Osteocyte (in vitro differentiated cells): ENCODE results near the gene GGCT. TPM values are rescaled to one million over a fixed set of nuclear protein-coding genes. Genes with fewer than 3 reads are reported as not detected.
"Not testable (repeated sequence)": the region's sequence is repeated elsewhere in the genome, so short reads cannot be mapped to it uniquely, and the experiment has no call there.

ENCODE experiments used
- DNase-seq: peaks from one replicate; pipeline ENCODE4 v3.0.0; 2021; ENCODE audit warnings: mixed read lengths; ENCODE audit not compliant: unreplicated experiment; ENCODE audit errors: extremely low spot score
- H3K27ac Mint-ChIP-seq: one replicate; pipeline ENCODE4 v1.8.0; 2021; ENCODE audit warnings: mild to moderate bottlenecking, mixed read lengths; ENCODE audit not compliant: unreplicated experiment
- H3K27me3 Mint-ChIP-seq: one replicate; pipeline ENCODE4 v1.8.0; 2021; ENCODE audit warnings: mixed read lengths; ENCODE audit not compliant: unreplicated experiment
- H3K36me3 Mint-ChIP-seq: one replicate; pipeline ENCODE4 v1.8.0; 2021; ENCODE audit warnings: mixed read lengths; ENCODE audit not compliant: unreplicated experiment
- H3K4me1 Mint-ChIP-seq: one replicate; pipeline ENCODE4 v1.8.0; 2021; ENCODE audit warnings: mixed read lengths; ENCODE audit not compliant: unreplicated experiment
- H3K4me3 Mint-ChIP-seq: one replicate; pipeline ENCODE4 v1.8.0; 2021; ENCODE audit warnings: mild to moderate bottlenecking, moderate library complexity, mixed read lengths; ENCODE audit not compliant: unreplicated experiment
- H3K9me3 Mint-ChIP-seq: one replicate; pipeline ENCODE4 v1.8.0; 2021; ENCODE audit warnings: mixed read lengths; ENCODE audit not compliant: unreplicated experiment
- total RNA-seq: library from RNA; stranded (reverse); gene quantifications from 2 replicates; pipeline ENCODE4 v1.2.1, GENCODE V29; 2021
- TF ChIP-seq, protein P1 (sequence below): fragments of 200-600 bp; sonication (generic); IDR thresholded peaks from 2 replicates; pipeline ENCODE4 v1.5.0; 2021; ENCODE audit warnings: antibody characterized with exemption, mild to moderate bottlenecking, moderate library complexity

Gene GGCT
- total RNA-seq, 1 donor from 2014 or later, result 24.2 TPM

DNA sequence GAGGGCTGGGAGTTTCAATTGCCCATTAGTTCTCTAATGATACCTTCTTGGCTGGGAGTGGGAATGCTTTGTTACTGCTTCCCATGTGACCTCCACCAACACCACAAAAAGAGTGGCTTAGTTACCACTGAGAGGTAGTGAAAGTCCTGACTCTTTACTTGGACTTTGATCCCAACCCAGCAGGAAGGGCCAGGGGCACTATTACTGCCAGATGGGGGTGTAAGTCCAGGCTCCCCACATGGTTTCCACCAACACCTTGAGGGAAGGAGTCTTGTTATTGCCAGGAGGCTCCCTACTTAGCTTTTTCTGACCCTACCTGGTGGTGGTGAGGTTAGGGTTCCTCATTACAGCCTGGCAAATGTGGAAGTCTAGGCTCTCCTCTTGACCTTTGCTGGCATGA lies 11.4 kb downstream of the GGCT start:
- H3K36me3 Mint-ChIP-seq, result peaks cover 19% of the 10 kb centered on the region
- TF ChIP-seq, protein P1, sequence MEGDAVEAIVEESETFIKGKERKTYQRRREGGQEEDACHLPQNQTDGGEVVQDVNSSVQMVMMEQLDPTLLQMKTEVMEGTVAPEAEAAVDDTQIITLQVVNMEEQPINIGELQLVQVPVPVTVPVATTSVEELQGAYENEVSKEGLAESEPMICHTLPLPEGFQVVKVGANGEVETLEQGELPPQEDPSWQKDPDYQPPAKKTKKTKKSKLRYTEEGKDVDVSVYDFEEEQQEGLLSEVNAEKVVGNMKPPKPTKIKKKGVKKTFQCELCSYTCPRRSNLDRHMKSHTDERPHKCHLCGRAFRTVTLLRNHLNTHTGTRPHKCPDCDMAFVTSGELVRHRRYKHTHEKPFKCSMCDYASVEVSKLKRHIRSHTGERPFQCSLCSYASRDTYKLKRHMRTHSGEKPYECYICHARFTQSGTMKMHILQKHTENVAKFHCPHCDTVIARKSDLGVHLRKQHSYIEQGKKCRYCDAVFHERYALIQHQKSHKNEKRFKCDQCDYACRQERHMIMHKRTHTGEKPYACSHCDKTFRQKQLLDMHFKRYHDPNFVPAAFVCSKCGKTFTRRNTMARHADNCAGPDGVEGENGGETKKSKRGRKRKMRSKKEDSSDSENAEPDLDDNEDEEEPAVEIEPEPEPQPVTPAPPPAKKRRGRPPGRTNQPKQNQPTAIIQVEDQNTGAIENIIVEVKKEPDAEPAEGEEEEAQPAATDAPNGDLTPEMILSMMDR, result no peak
- H3K9me3 Mint-ChIP-seq, result peaks cover 20% of the 10 kb centered on the region
- DNase-seq, result peak; percentile 30
- no peaks in the 10 kb centered on the region for H3K4me1 Mint-ChIP-seq
- H3K4me3 Mint-ChIP-seq, result no peak overlapping the region
- no peaks in the 10 kb centered on the region for H3K27me3 Mint-ChIP-seq
- no peak overlapping the region for H3K27ac Mint-ChIP-seq

DNA sequence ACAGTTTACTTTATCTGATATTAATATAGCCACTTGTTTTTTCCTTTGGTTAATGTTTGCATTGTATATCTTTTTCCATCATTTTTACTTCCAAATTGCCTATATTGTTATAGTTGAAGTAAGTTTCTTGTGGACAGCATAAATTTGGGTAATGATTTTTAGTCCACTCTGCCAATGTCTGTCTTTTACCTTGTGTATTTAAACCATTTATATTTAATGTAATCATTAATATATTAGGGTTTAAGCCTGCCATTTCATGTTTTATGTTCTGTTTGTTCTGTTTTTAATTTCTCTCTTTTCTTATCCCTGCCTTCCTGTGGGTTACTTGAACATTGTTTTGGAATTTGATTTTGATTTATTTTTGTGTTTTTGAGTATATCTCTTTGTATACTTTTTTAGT lies 13.2 kb downstream of the GGCT start:
- TF ChIP-seq, protein P1, result no peak
- H3K4me3 Mint-ChIP-seq, result no peak overlapping the region
- H3K9me3 Mint-ChIP-seq, result peaks cover 20% of the 10 kb centered on the region

DNA sequence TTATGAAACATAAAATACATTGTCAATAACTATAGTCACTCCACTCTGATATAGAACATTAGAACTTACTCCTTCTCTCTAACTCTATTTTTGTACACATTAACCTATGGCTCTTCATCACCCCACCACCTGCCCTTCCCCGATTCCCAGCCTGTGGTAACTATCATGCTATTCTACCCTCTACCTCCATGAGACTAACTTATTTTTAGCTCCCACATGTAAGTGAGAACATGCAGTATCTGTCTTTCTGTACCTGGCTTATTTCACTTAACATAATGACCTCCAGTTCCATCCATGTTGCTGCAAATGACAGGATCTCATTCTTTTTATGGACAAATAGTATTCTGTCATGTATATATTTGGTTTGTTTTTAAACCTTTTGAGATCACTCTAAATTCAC lies 17.3 kb downstream of the GGCT start:
- DNase-seq, result no peak
- TF ChIP-seq, protein P1, result no peak
- Mint-ChIP-seq H3K4me1 (no peaks in the 10 kb centered on the region), H3K4me3 (no peak overlapping the region), H3K27ac (no peak overlapping the region), H3K27me3 (peaks cover 4% of the 10 kb centered on the region), H3K36me3 (peaks cover 2% of the 10 kb centered on the region), H3K9me3 (peaks cover 14% of the 10 kb centered on the region)

More for the DNA sequence above, 13.2 kb downstream of the GGCT start:
- DNase-seq, result no peak
- Mint-ChIP-seq H3K27me3 (peaks cover 4% of the 10 kb centered on the region), H3K36me3 (peaks cover 12% of the 10 kb centered on the region), H3K27ac (no peak overlapping the region), H3K4me1 (no peaks in the 10 kb centered on the region)

DNA sequence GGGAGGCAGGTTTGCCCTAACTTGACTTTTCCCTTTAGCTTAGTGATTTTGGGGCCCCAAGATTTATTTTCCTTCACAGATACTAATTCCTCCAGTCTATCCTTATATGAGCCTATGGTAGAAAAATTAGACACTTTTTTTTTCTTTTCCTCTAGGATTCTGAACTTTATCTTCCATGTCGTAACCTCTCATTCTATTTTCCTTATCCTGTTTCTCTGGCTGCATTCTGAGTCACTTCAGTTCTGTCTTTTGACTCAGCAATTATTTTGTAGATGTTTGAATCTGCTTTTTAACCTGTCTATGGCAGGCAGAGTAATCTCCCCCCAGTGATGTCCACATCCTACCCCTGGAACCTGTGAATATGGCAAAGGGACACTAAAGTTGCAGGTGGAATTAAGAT lies 19.0 kb downstream of the GGCT start:
- TF ChIP-seq, protein P1, result no peak
- Mint-ChIP-seq H3K36me3 (no peaks in the 10 kb centered on the region), H3K27ac (no peak overlapping the region), H3K9me3 (no peaks in the 10 kb centered on the region), H3K4me1 (no peaks in the 10 kb centered on the region), H3K4me3 (no peak overlapping the region), H3K27me3 (peaks cover 4% of the 10 kb centered on the region)
- DNase-seq, result no peak

DNA sequence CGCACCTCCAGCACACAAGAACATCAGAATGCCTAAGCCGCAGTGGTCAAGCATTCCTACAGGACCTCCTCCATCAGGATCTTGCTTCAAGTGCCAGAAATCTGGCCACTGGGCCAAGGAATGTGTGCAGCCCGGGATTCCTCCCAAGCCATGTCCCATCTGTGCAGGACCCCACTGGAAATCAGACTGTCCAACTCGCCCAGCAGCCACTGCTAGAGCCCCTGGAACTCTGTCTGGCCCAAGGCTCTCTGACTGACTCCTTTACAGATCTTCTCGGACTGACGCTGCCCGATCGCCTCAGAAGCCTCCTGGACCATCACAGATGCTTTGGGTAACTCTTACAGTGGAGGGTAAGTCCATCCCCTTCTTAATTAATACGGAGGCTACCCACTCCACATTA lies 23.2 kb downstream of the GGCT start:
- H3K4me3 Mint-ChIP-seq, H3K36me3 Mint-ChIP-seq, H3K27me3 Mint-ChIP-seq, H3K27ac Mint-ChIP-seq, H3K9me3 Mint-ChIP-seq: not testable (repeated sequence)
- peak; percentile 77 for DNase-seq
- peaks cover 22% of the 10 kb centered on the region for H3K4me1 Mint-ChIP-seq
